ENCODE data around the gene NPIPB6.
A peak's percentile ranks its signal among the peaks of the same experiment; 100 is the strongest.

NPIPB6 gene

GRCh38 chr16:28316054-28316453 is 47.3 kb downstream of the NPIPB6 start:
- Mint-ChIP-seq H3K4me3 (no peak overlapping the region), H3K27me3 (no peaks in the 10 kb centered on the region), H3K9me3 (no peaks in the 10 kb centered on the region), H3K4me1 (peaks cover 24% of the 10 kb centered on the region), H3K36me3 (peaks cover 4% of the 10 kb centered on the region), H3K27ac (no peak overlapping the region)
- no peak for DNase-seq
- CTCF ChIA-PET, result interaction anchor here (1.0 to 8.9 kb wide), 10 partner anchors 8 to 164 kb away, joined by 3 to 109 read pairs (median 4); no protein-coding TSS in a partner anchor

GRCh38 chr16:28313587-28313986 is 49.7 kb downstream of the NPIPB6 start:
- Mint-ChIP-seq H3K27me3 (no peaks in the 10 kb centered on the region), H3K36me3 (peaks cover 19% of the 10 kb centered on the region), H3K4me1 (peaks cover 49% of the 10 kb centered on the region), H3K9me3 (no peaks in the 10 kb centered on the region), H3K27ac (no peak overlapping the region), H3K4me3 (no peak overlapping the region)
- CTCF ChIA-PET, result interaction anchor here (8.9 kb wide), 1 partner anchor 36 kb away, joined by 109 read pairs; no protein-coding TSS in a partner anchor
- no peak for DNase-seq

GRCh38 chr16:28312327-28312726 is 51.0 kb downstream of the NPIPB6 start:
- H3K4me1 Mint-ChIP-seq, result peaks cover 54% of the 10 kb centered on the region
- DNase-seq, result no peak
- no peaks in the 10 kb centered on the region for H3K9me3 Mint-ChIP-seq

GRCh38 chr16:28311913-28312312 is 51.4 kb downstream of the NPIPB6 start:
- Mint-ChIP-seq H3K4me1 (peaks cover 53% of the 10 kb centered on the region), H3K27me3 (no peaks in the 10 kb centered on the region), H3K36me3 (peaks cover 21% of the 10 kb centered on the region), H3K4me3 (no peak overlapping the region), H3K9me3 (no peaks in the 10 kb centered on the region), H3K27ac (no peak overlapping the region)
- CTCF ChIA-PET, result interaction anchor here (2.5 kb wide), 1 partner anchor 34 kb away, joined by 13 read pairs; no protein-coding TSS in a partner anchor
- DNase-seq, result no peak

More at GRCh38 chr16:28312327-28312726, 51.0 kb downstream of the NPIPB6 start:
- peaks cover 19% of the 10 kb centered on the region for H3K36me3 Mint-ChIP-seq
- no peak overlapping the region for H3K27ac Mint-ChIP-seq
- CTCF ChIA-PET, result interaction anchor here (0.9 kb wide), 1 partner anchor 35 kb away, joined by 4 read pairs; no protein-coding TSS in a partner anchor
- no peaks in the 10 kb centered on the region for H3K27me3 Mint-ChIP-seq
- no peak overlapping the region for H3K4me3 Mint-ChIP-seq

- DNase-seq, result no peak
- H3K4me1 Mint-ChIP-seq, result peaks cover 51% of the 10 kb centered on the region
- H3K27ac Mint-ChIP-seq, result peak overlapping the region; percentile 94
- no peak overlapping the region for H3K4me3 Mint-ChIP-seq
- H3K27me3 Mint-ChIP-seq, result no peaks in the 10 kb centered on the region
- no peaks in the 10 kb centered on the region for H3K9me3 Mint-ChIP-seq
- peaks cover 21% of the 10 kb centered on the region for H3K36me3 Mint-ChIP-seq
- CTCF ChIA-PET, result interaction anchor here (2.5 kb wide), 1 partner anchor 34 kb away, joined by 13 read pairs; no protein-coding TSS in a partner anchor
Measured at GRCh38 chr16:28311413-28311812, 51.9 kb downstream of the NPIPB6 start.

GRCh38 chr16:28310796-28311195 is 52.5 kb downstream of the NPIPB6 start:
- Mint-ChIP-seq H3K4me1 (peaks cover 51% of the 10 kb centered on the region), H3K4me3 (no peak overlapping the region)
- CTCF ChIA-PET, result interaction anchor here (2.5 kb wide), 1 partner anchor 33 kb away, joined by 13 read pairs; no protein-coding TSS in a partner anchor

GRCh38 chr16:28309811-28310311 is 53.4 kb downstream of the NPIPB6 start:
- H3K27ac Mint-ChIP-seq, result peak overlapping the region; percentile 94
- no peaks in the 10 kb centered on the region for H3K9me3 Mint-ChIP-seq
- no peaks in the 10 kb centered on the region for H3K27me3 Mint-ChIP-seq
- peaks cover 49% of the 10 kb centered on the region for H3K4me1 Mint-ChIP-seq
- DNase-seq, result peak; percentile 88
- CTCF ChIA-PET, result interaction anchor here (2.5 kb wide), 1 partner anchor 32 kb away, joined by 13 read pairs; no protein-coding TSS in a partner anchor
- peaks cover 23% of the 10 kb centered on the region for H3K36me3 Mint-ChIP-seq
- peak overlapping the region; percentile 35 for H3K4me3 Mint-ChIP-seq

More at GRCh38 chr16:28310796-28311195, 52.5 kb downstream of the NPIPB6 start:
- H3K36me3 Mint-ChIP-seq, result peaks cover 21% of the 10 kb centered on the region
- H3K9me3 Mint-ChIP-seq, result no peaks in the 10 kb centered on the region
- peak overlapping the region; percentile 94 for H3K27ac Mint-ChIP-seq
- no peaks in the 10 kb centered on the region for H3K27me3 Mint-ChIP-seq
- DNase-seq, result no peak

GRCh38 chr16:28308794-28309584 is 54.3 kb downstream of the NPIPB6 start:
- Mint-ChIP-seq H3K4me3 (no peak overlapping the region), H3K27ac (peak overlapping the region; percentile 85), H3K4me1 (peaks cover 49% of the 10 kb centered on the region), H3K9me3 (no peaks in the 10 kb centered on the region), H3K36me3 (peaks cover 26% of the 10 kb centered on the region), H3K27me3 (no peaks in the 10 kb centered on the region)
- no peak for DNase-seq
- CTCF ChIA-PET, result interaction anchor here (2.5 kb wide), 1 partner anchor 31 kb away, joined by 13 read pairs; no protein-coding TSS in a partner anchor

GRCh38 chr16:28307936-28308335 is 55.4 kb downstream of the NPIPB6 start:
- Mint-ChIP-seq H3K27ac (no peak overlapping the region), H3K27me3 (no peaks in the 10 kb centered on the region), H3K36me3 (peaks cover 28% of the 10 kb centered on the region), H3K4me1 (peaks cover 49% of the 10 kb centered on the region), H3K4me3 (no peak overlapping the region), H3K9me3 (no peaks in the 10 kb centered on the region)
- DNase-seq, result no peak
- CTCF ChIA-PET, result interaction anchor here (0.8 kb wide), 1 partner anchor 9 kb away, joined by 4 read pairs; no protein-coding TSS in a partner anchor

GRCh38 chr16:28304214-28304613 is 59.1 kb downstream of the NPIPB6 start:
- no peak overlapping the region for H3K4me3 Mint-ChIP-seq
- no peaks in the 10 kb centered on the region for H3K9me3 Mint-ChIP-seq
- H3K27me3 Mint-ChIP-seq, result peaks cover 4% of the 10 kb centered on the region
- H3K36me3 Mint-ChIP-seq, result peaks cover 24% of the 10 kb centered on the region
- no peak overlapping the region for H3K27ac Mint-ChIP-seq
- CTCF ChIA-PET, result interaction anchor here (0.8 to 1.5 kb wide), 3 partner anchors 12 to 17 kb away, joined by 3 to 5 read pairs (median 4); no protein-coding TSS in a partner anchor
- peak; percentile 62 for DNase-seq
- H3K4me1 Mint-ChIP-seq, result peaks cover 19% of the 10 kb centered on the region

- H3K36me3 Mint-ChIP-seq, result peaks cover 17% of the 10 kb centered on the region
- CTCF ChIA-PET, result interaction anchor here (1.5 kb wide), 1 partner anchor 19 kb away, joined by 5 read pairs; no protein-coding TSS in a partner anchor
- H3K4me1 Mint-ChIP-seq, result peaks cover 16% of the 10 kb centered on the region
- H3K27ac Mint-ChIP-seq, result no peak overlapping the region
- peaks cover 5% of the 10 kb centered on the region for H3K27me3 Mint-ChIP-seq
- DNase-seq, result no peak
- no peaks in the 10 kb centered on the region for H3K9me3 Mint-ChIP-seq
- no peak overlapping the region for H3K4me3 Mint-ChIP-seq
Measured at GRCh38 chr16:28303132-28303531, 60.2 kb downstream of the NPIPB6 start.

- H3K4me1 Mint-ChIP-seq, result peaks cover 26% of the 10 kb centered on the region
- peaks cover 15% of the 10 kb centered on the region for H3K36me3 Mint-ChIP-seq
- peaks cover 8% of the 10 kb centered on the region for H3K27me3 Mint-ChIP-seq
- CTCF ChIA-PET, result interaction anchor here (1.0 to 3.5 kb wide), 3 partner anchors 16 to 27 kb away, joined by 3 to 17 read pairs (median 9); no protein-coding TSS in a partner anchor
- no peak overlapping the region for H3K4me3 Mint-ChIP-seq
- no peak overlapping the region for H3K27ac Mint-ChIP-seq
- no peaks in the 10 kb centered on the region for H3K9me3 Mint-ChIP-seq
- DNase-seq, result no peak
Measured at GRCh38 chr16:28301620-28302019, 61.7 kb downstream of the NPIPB6 start.

- peaks cover 15% of the 10 kb centered on the region for H3K36me3 Mint-ChIP-seq
- no peaks in the 10 kb centered on the region for H3K9me3 Mint-ChIP-seq
- CTCF ChIA-PET, result interaction anchor here (1.0 to 3.5 kb wide), 4 partner anchors 16 to 26 kb away, joined by 3 to 17 read pairs (median 6); no protein-coding TSS in a partner anchor
- H3K4me3 Mint-ChIP-seq, result no peak overlapping the region
- H3K27me3 Mint-ChIP-seq, result peaks cover 8% of the 10 kb centered on the region
- no peak for DNase-seq
- H3K4me1 Mint-ChIP-seq, result peaks cover 29% of the 10 kb centered on the region
- H3K27ac Mint-ChIP-seq, result no peak overlapping the region
Measured at GRCh38 chr16:28301154-28301553, 62.2 kb downstream of the NPIPB6 start.

GRCh38 chr16:28300327-28300726 is 63.0 kb downstream of the NPIPB6 start:
- peaks cover 14% of the 10 kb centered on the region for H3K27me3 Mint-ChIP-seq
- CTCF ChIA-PET, result interaction anchor here (1.0 to 3.5 kb wide), 4 partner anchors 17 to 26 kb away, joined by 3 to 17 read pairs (median 6); no protein-coding TSS in a partner anchor

More at GRCh38 chr16:28300327-28300726, 63.0 kb downstream of the NPIPB6 start:
- H3K27ac Mint-ChIP-seq, result no peak overlapping the region
- DNase-seq, result no peak
- H3K36me3 Mint-ChIP-seq, result peaks cover 17% of the 10 kb centered on the region
- no peaks in the 10 kb centered on the region for H3K9me3 Mint-ChIP-seq
- H3K4me3 Mint-ChIP-seq, result no peak overlapping the region
- peaks cover 32% of the 10 kb centered on the region for H3K4me1 Mint-ChIP-seq

Data from activated naive CD4-positive, alpha-beta T cell treated with anti-CD3 and anti-CD28 coated beads, Interleukin-2, amount 10 ng/mL, durations not matched to agents 7 days and 5 days (primary cell).